K562 (cell line): Measurements from ENCODE around the gene CASP9. TPM values are rescaled to one million over a fixed set of nuclear protein-coding genes. Genes with fewer than 3 reads are reported as not detected.

Experiments used
- ATAC-seq: fragments of 200-7000 bp; cut with Tn5 transposase; 3 replicates; pipeline ENCODE4 v1.9.1; 2020; ENCODE audit warnings: moderate library complexity
- BruUV-seq: library from RNA; stranded (reverse); fragments of 400-500 nt; replicated peaks from 2 replicates; lab custom pipeline; 2021; lab: Mats Ljungman, UMichigan
- CTCF ChIA-PET: fragments of 300-600 bp; formaldehyde crosslinking; extraction: SDS; loops from one replicate; lab custom pipeline; 2021; ENCODE audit warnings: low intra/inter-chr PET ratio; lab: Yijun Ruan, JAX
- POLR2A ChIA-PET: fragments of 300-600, 350-650 bp; sonication (Branson Sonifier 250); formaldehyde crosslinking; extraction: SDS; loops from one replicate; lab custom pipeline; 2021; ENCODE audit warnings: antibody characterized with exemption, inconsistent platforms; lab: Yijun Ruan, JAX
- DNase-seq, 4 experiments: peaks; one replicate each; pipeline versions ENCODE4 v3.0.0 to v3.0.0-alpha.2; 2011 to 2018; ENCODE audit warnings: low spot score in 3 of 4, mixed read lengths in 3 of 4; ENCODE audit errors: extremely low read depth in 1 of 4
- FAIRE-seq: peaks from 2 replicates; lab custom pipeline; 2011; peaks lifted over from hg19 to GRCh38; lab: Jason Lieb, UNC
- H2AFZ ChIP-seq: 2 replicates; pipeline ENCODE4 v1.6.0; 2011; ENCODE audit warnings: low read depth, low read length, control low read depth, inconsistent platforms
- H3K27ac ChIP-seq: fragments of 200-600 bp; 3 replicates; pipeline ENCODE4 v1.8.0; 2011; ENCODE audit warnings: low read depth, mild to moderate bottlenecking, control low read depth, inconsistent platforms, low read length, moderate library complexity, mixed read lengths; ENCODE audit errors: extremely low read depth
- H3K27me3 ChIP-seq, 2 experiments: fragments of 300-600 bp in 1 of 2; 2 replicates in 1 of 2; 3 replicates in 1 of 2; pipeline versions ENCODE4 v1.6.0 to v1.8.0; 2011; ENCODE audit warnings: inconsistent platforms in 2 of 2, low read length in 2 of 2, mild to moderate bottlenecking in 1 of 2, mixed read lengths in 1 of 2, moderate library complexity in 1 of 2; ENCODE audit not compliant: control insufficient read depth in 2 of 2, insufficient read depth in 2 of 2
- H3K36me3 ChIP-seq: fragments of 300-600 bp; 3 replicates; pipeline ENCODE4 v1.8.0; 2011; ENCODE audit warnings: mild to moderate bottlenecking, low read length, inconsistent platforms; ENCODE audit not compliant: control insufficient read depth, insufficient read depth
- H3K4me1 ChIP-seq, 2 experiments: fragments of 200-600 bp in 1 of 2; replicated peaks in 1 of 2; 2 replicates in 1 of 2; 3 replicates in 1 of 2; pipeline versions ENCODE4 v1.5.1 to v1.8.0; 2011; ENCODE audit warnings: inconsistent platforms in 2 of 2, low read length in 2 of 2, mild to moderate bottlenecking in 1 of 2, mixed read lengths in 1 of 2, moderate library complexity in 1 of 2; ENCODE audit not compliant: control insufficient read depth in 2 of 2, insufficient read depth in 2 of 2
- H3K4me2 ChIP-seq: 2 replicates; pipeline ENCODE4 v1.6.1; 2011; ENCODE audit warnings: low read length, control low read depth, inconsistent platforms, mixed read lengths; ENCODE audit not compliant: insufficient read depth
- H3K4me3 ChIP-seq: fragments of 200-600 bp; sonication (generic), shearing (Covaris generic); 2 replicates; pipeline ENCODE4 v1.5.1; 2016; ENCODE audit warnings: control low read depth, inconsistent platforms
- H3K79me2 ChIP-seq: fragments of 200-600 bp; 3 replicates; pipeline ENCODE4 v1.8.0; 2011; ENCODE audit warnings: low read length, inconsistent platforms; ENCODE audit not compliant: control insufficient read depth, insufficient read depth
- H3K9ac ChIP-seq, 2 experiments: 2 replicates each; pipeline versions ENCODE4 v1.6.0 to v1.6.1; 2011; ENCODE audit warnings: low read depth in 2 of 2, low read length in 2 of 2, control low read depth in 1 of 2, inconsistent platforms in 1 of 2, mild to moderate bottlenecking in 1 of 2, mixed read lengths in 1 of 2; ENCODE audit not compliant: insufficient read depth in 1 of 2
- H3K9me1 ChIP-seq: one replicate; pipeline ENCODE4 v1.6.0; 2011; ENCODE audit warnings: inconsistent platforms, mild to moderate bottlenecking, low read length, moderate library complexity; ENCODE audit not compliant: control insufficient read depth, insufficient read depth
- H3K9me3 ChIP-seq: replicated peaks from 2 replicates; pipeline ENCODE4 v1.5.1; 2011; ENCODE audit warnings: low read depth, low read length, inconsistent platforms; ENCODE audit not compliant: control insufficient read depth, insufficient read depth
- H4K20me1 ChIP-seq: replicated peaks from 2 replicates; pipeline ENCODE4 v1.6.1; 2011; ENCODE audit warnings: low read length, inconsistent platforms, mixed read lengths; ENCODE audit not compliant: control insufficient read depth, insufficient read depth
- ARID1B ChIP-seq: fragments of 450-650 bp; IDR thresholded peaks from 2 replicates; pipeline ENCODE4 v1.6.1; 2016; ENCODE audit warnings: antibody characterized with exemption, mild to moderate bottlenecking, inconsistent platforms
- BCLAF1 ChIP-seq, 2 experiments: fragments of 450-650 bp in 1 of 2; IDR thresholded peaks; 2 replicates each; pipeline ENCODE4 v1.6.1; 2011 to 2017; ENCODE audit warnings: low read depth in 2 of 2, antibody characterized with exemption in 1 of 2, borderline replicate concordance in 1 of 2, low read length in 1 of 2, mild to moderate bottlenecking in 1 of 2, mixed read lengths in 1 of 2; ENCODE audit not compliant: control insufficient read depth in 1 of 2
- CBFA2T2 ChIP-seq: fragments of 450-650 bp; conservative IDR thresholded peaks from 2 replicates; pipeline ENCODE4 v1.6.1; 2017; ENCODE audit warnings: mild to moderate bottlenecking
- CBFA2T3 ChIP-seq: fragments of 450-650 bp; IDR thresholded peaks from 2 replicates; pipeline ENCODE4 v1.6.1; 2017
- FUS ChIP-seq: fragments of 200-400 bp; formaldehyde crosslinking; optimal IDR thresholded peaks from 2 replicates; pipeline ENCODE3; 2017; ENCODE audit warnings: low read depth, low read length
- KLF6 ChIP-seq: fragments of 250-450 bp; sonication (Bioruptor Pico); IDR thresholded peaks from 2 replicates; pipeline ENCODE4 v1.4.0; 2020; ENCODE audit warnings: mild to moderate bottlenecking, moderate library complexity, borderline replicate concordance
- MEIS2 ChIP-seq: fragments of 450-650 bp; IDR thresholded peaks from 2 replicates; pipeline ENCODE4 v1.6.1; 2014; ENCODE audit warnings: mild to moderate bottlenecking; ENCODE audit not compliant: partially characterized antibody
- NCOR1 ChIP-seq: fragments of 450-650 bp; IDR thresholded peaks from 2 replicates; pipeline ENCODE4 v1.6.1; 2016; ENCODE audit warnings: mild to moderate bottlenecking, moderate library complexity
- NFATC3 ChIP-seq: fragments of 450-650 bp; IDR thresholded peaks from 2 replicates; pipeline ENCODE4 v1.6.1; 2017; ENCODE audit warnings: mild to moderate bottlenecking
- PKNOX1 ChIP-seq: fragments of 450-650 bp; IDR thresholded peaks from 2 replicates; pipeline ENCODE4 v1.6.1; 2016
- POLR2H ChIP-seq: IDR thresholded peaks from 2 replicates; pipeline ENCODE4 v1.6.1; 2016; ENCODE audit warnings: missing genetic modification characterization, low read depth, mild to moderate bottlenecking, control low read depth, missing compliant biosample characterization, moderate library complexity
- TAL1 ChIP-seq: fragments of 450-650 bp; IDR thresholded peaks from 2 replicates; pipeline ENCODE4 v1.6.1; 2016; ENCODE audit warnings: mild to moderate bottlenecking
- TCF3 ChIP-seq: sonication (generic); formaldehyde crosslinking; IDR thresholded peaks from 2 replicates; pipeline ENCODE4 v1.4.0; 2020; ENCODE audit warnings: mild to moderate bottlenecking, missing genetic modification reagents
- TRIM28 ChIP-seq: fragments of 450-650 bp; IDR thresholded peaks from 2 replicates; pipeline ENCODE4 v1.6.1; 2017
- ZBTB8A ChIP-seq: fragments of 450-650 bp; IDR thresholded peaks from 2 replicates; pipeline ENCODE4 v1.6.1; 2018; ENCODE audit warnings: mild to moderate bottlenecking, moderate library complexity; ENCODE audit not compliant: partially characterized antibody
- ZNF408 ChIP-seq: fragments of 250-450 bp; sonication (Bioruptor Pico); IDR thresholded peaks from 2 replicates; pipeline ENCODE4 v1.4.0; 2020; ENCODE audit warnings: low read depth, mild to moderate bottlenecking, moderate library complexity
- WGBS: fragments of 100-300 bp; shearing (Covaris generic); methylation state at CpG from one replicate; pipeline ENCODE4 v1.1.6; 2016; ENCODE audit warnings: low coverage, mixed read lengths; ENCODE audit not compliant: insufficient coverage; ENCODE audit errors: missing lambda C conversion rate; 5-methylcytosine and 5-hydroxymethylcytosine counted together
- in situ Hi-C: fragments of 300-500 bp; cut with MboI; formaldehyde crosslinking; loops from 4 replicates; pipeline ENCODE4 v1.15.0; 2018; ENCODE audit warnings: inconsistent platforms, mixed read lengths
- intact Hi-C: fragments of 100-400 bp; cut with micrococcal nuclease; formaldehyde crosslinking; loops from 2 replicates; pipeline ENCODE4 v1.14.2; 2022
- polyA plus RNA-seq, 8 experiments: library from polyadenylated mRNA; depleted of rRNA in 4 of 8; stranded (reverse) in 5 of 8; unstranded in 3 of 8; fragments of >200 nt; fragmentation: Nextera tagmentation in 2 of 8; fragmentation: Illumina TruSeq in 1 of 8; extraction: Ambion mirVana in 2 of 8; extraction: Trizol in 1 of 8; gene quantifications; 2 replicates each; pipeline versions ENCODE4 v1.2.1 to v1.2.3, GENCODE V29; 2011 to 2014; ENCODE audit warnings: inconsistent platforms in 1 of 8, missing spikeins in 1 of 8
- total RNA-seq, 7 experiments: library from RNA; depleted of rRNA in 6 of 7; stranded (reverse); fragments of >200 nt in 6 of 7; fragmentation: Illumina TruSeq in 2 of 7; extraction: Trizol in 2 of 7; gene quantifications; 2 replicates each; pipeline versions ENCODE4 v1.2.1 to v1.2.3, GENCODE V29; 2011 to 2021; ENCODE audit warnings: low replicate concordance in 1 of 7

The CASP9 gene
- total and polyA plus RNA-seq, 9 of the 15 experiments (the other 6 are each of a cell fraction or from before 2014, with no cell fraction given) = 10.8 to 54.1 (median 30.7) TPM

GRCh38 chr1:15557008-15557407 lies 33.0 kb upstream of the CASP9 start:
- peak; percentile 19 for FAIRE-seq
- POLR2A ChIA-PET = interaction anchor here (0.7 to 1.4 kb wide), 3 partner anchors 12 to 648 kb away, joined by 3 to 5 read pairs (median 4); no protein-coding TSS in a partner anchor
- TF ChIP-seq NFATC3 (0 out of 2 replicates have a peak, but pooled peaks have one; percentile 18), ZBTB8A (no peak), BCLAF1 (IDR thresholded peaks at IDR 0.05; ENCODE audit: borderline replicate concordance in 1 of 2, control insufficient read depth in 1 of 2, low read depth in 2 of 2, low read length in 1 of 2) (no peak), TCF3 (CRISPR knock-in tag) (peak; percentile 37), TAL1 (peak; percentile 21; the same call in 1 of the 2 replicates), FUS (no peak), PKNOX1 (peak; percentile 50), TRIM28 (no peak), POLR2H (peak; percentile 35; the same call in 1 of the 2 replicates), CBFA2T3 (peak; percentile 55), MEIS2 (peak; percentile 10), ARID1B (0 out of 2 replicates have a peak, but pooled peaks have one; percentile 36), ZNF408 (no peak), KLF6 (CRISPR knock-in tag) (no peak), NCOR1 (0 out of 2 replicates have a peak, but pooled peaks have one; percentile 12), CBFA2T2 (0 out of 2 replicates have a peak, but pooled peaks have one; percentile 4)
- TF ChIP-seq, all 486 proteins: peak for 10
- Histone ChIP-seq H3K79me2 (no peaks in the 10 kb centered on the region), H2AFZ (no peak overlapping the region), H3K27ac (no peak overlapping the region), H3K9me3 (no peaks in the 10 kb centered on the region), H3K9ac (no peak overlapping the region), H4K20me1 (no peaks in the 10 kb centered on the region), H3K4me1 (peaks cover 0 to 4% of the 10 kb centered on the region in 2 experiments; a peak in 3 of 5 replicates), H3K4me2 (no peak overlapping the region), H3K4me3 (no peak overlapping the region), H3K36me3 (peaks cover 38% of the 10 kb centered on the region), H3K9me1 (no peaks in the 10 kb centered on the region), H3K27me3 (no peaks in the 10 kb centered on the region)
- DNase-seq (no peak), ATAC-seq (no peak)
- intact Hi-C loops (no loop called here), in situ Hi-C loops (no loop called here)
- BruUV-seq = no TSS peak
- CTCF ChIA-PET = no interaction called here
- WGBS = 56% methylated on average over 2 of the region's 2 CpGs
